Heart left ventricle (tissue), 16 donors: ENCODE measurements around the gene SALL2. TPM values are rescaled to one million over a fixed set of nuclear protein-coding genes. Genes with fewer than 3 reads are reported as not detected.

ENCODE experiments used
- ATAC-seq, 4 donors: fragments of 200-7000 bp; cut with Tn5 transposase; one replicate each; pipeline ENCODE4 v1.9.1; 2020 to 2022; ENCODE audit warnings: moderate library complexity in 4 of 4, mild to moderate bottlenecking in 3 of 4, moderate number of reproducible peaks in 1 of 4
- DNase-seq, 5 donors: peaks; one replicate each; pipeline ENCODE4 v3.0.0-alpha.2; 2020
- H3K27ac ChIP-seq, 12 donors: fragments of 200-600 bp; sonication (generic) in 4 of 12; one replicate each; pipeline versions ENCODE4 v1.5.0 to v1.8.0; 2016 to 2022; ENCODE audit warnings: mild to moderate bottlenecking in 2 of 12
- H3K27me3 ChIP-seq, 9 donors: fragments of 200-600 bp; sonication (generic) in 2 of 9; one replicate each; pipeline versions ENCODE4 v1.5.1 to v1.8.0; 2016 to 2022; ENCODE audit warnings: mild to moderate bottlenecking in 3 of 9
- H3K36me3 ChIP-seq, 9 donors: fragments of 200-600 bp; sonication (generic) in 2 of 9; one replicate each; pipeline versions ENCODE4 v1.5.0 to v1.8.0; 2018 to 2022; ENCODE audit warnings: mild to moderate bottlenecking in 2 of 9
- H3K4me1 ChIP-seq, 12 donors: fragments of 200-600 bp; sonication (generic) in 4 of 12; one replicate each; pipeline versions ENCODE4 v1.5.0 to v1.8.0; 2016 to 2022; ENCODE audit warnings: mild to moderate bottlenecking in 3 of 12
- H3K4me3 ChIP-seq, 12 donors: fragments of 200-600 bp; sonication (generic) in 4 of 12; one replicate each; pipeline versions ENCODE4 v1.5.0 to v1.8.0; 2017 to 2022; ENCODE audit warnings: mild to moderate bottlenecking in 9 of 12, moderate library complexity in 4 of 12
- H3K9me3 ChIP-seq, 12 donors: fragments of 200-600 bp; sonication (generic) in 4 of 12; one replicate each; pipeline versions ENCODE4 v1.5.0 to v1.8.0; 2016 to 2022; ENCODE audit warnings: mild to moderate bottlenecking in 1 of 12
- CTCF ChIP-seq, 12 donors: fragments of 200-600 bp; sonication (generic) in 4 of 12; IDR thresholded peaks; one replicate each; pipeline versions ENCODE4 v1.5.0 to v1.8.0; 2018 to 2022; ENCODE audit warnings: antibody characterized with exemption in 12 of 12, mild to moderate bottlenecking in 5 of 12
- POLR2A ChIP-seq, 2 donors: fragments of 450-650 bp; IDR thresholded peaks; one replicate each; pipeline ENCODE4 v1.6.1; 2017; ENCODE audit warnings: antibody characterized with exemption in 2 of 2, mild to moderate bottlenecking in 2 of 2, moderate library complexity in 2 of 2
- WGBS, 4 donors: extraction: QIAGEN DNeasy Blood & Tissue Kit in 2 of 4; methylation state at CpG; one replicate each; pipeline versions ENCODE4 v1.1.5 to v1.1.7; 2013 to 2018; 5-methylcytosine and 5-hydroxymethylcytosine counted together
- intact Hi-C, 10 donors: fragments of 100-400 bp; cut with DNase I; formaldehyde crosslinking; loops; one replicate each; pipeline versions ENCODE4 v1.11.1 to v1.14.2; 2022
- polyA plus RNA-seq, 2 donors: library from polyadenylated mRNA; stranded (reverse); fragments of 200-250 nt; gene quantifications; one replicate each; pipeline ENCODE4 v1.2.3, GENCODE V29; 2013
- total RNA-seq, 9 donors: library from RNA; depleted of rRNA in 2 of 9; stranded (reverse); fragments of >200 nt in 2 of 9; fragmentation: NEBNext Ultra II Directional in 3 of 9; extraction: Animal tissue kit (Norgen Biotek cat#: 25700) in 3 of 9; gene quantifications; one replicate each; pipeline versions ENCODE4 v1.1.0 to v1.2.4, GENCODE V29; 2016 to 2023
- donor health status: ischemic (EF 13 %, LVEDD 7.1; RV severe dilation, severe dysfunction).
- donor health status: healthy with polysubstance abuse.
- donor health status: DM: no; HTN: yes; CAD: no.
- donor health status: DM: no; HTN: no; CAD: no.
- donor health status: ischemic (EF 25% LVEDD 6.9; RV normal size, moderate dysfunction).
- donor health status: ischemic (EF 25% LVEDD 5.7; RV mildly dilated, moderate dysfunction).
- donor health status: healthy.
- donor health status: DM: yes; HTN: yes; CAD: no.
- donor health status: ischemic (EF 35%, LVEDD 5.7; RV mildly dilated, moderate dysfunction).
- donor health status: nonischemic (EF 11% LVEDD 7.7; RV severe dilation, severe dysfunction).
- donor health status: DM: yes; HTN: yes; CAD: no.
- donor health status: PGD.
- donor health status: ischemic (EF 29% LVEDD 5.4; RV normal size, mild dysfunction).
- donor health status: nonischemic (EF 23%, LVEDD 6.1; RV moderate dilation, normal function).

Gene SALL2
- total and polyA plus RNA-seq, 11 donors, result 1.4 to 9.4 (median 3.9) TPM

GRCh38 chr14:21533294-21533693 lies 7.1 kb upstream of the SALL2 start:
- Histone ChIP-seq H3K4me1 (peaks cover 0 to 12% (median 3%) of the 10 kb centered on the region in 12 donors), H3K9me3 (no peaks in the 10 kb centered on the region), H3K4me3 (no peak overlapping the region), H3K36me3 (no peaks in the 10 kb centered on the region), H3K27me3 (peaks cover 0 to 58% (median 32%) of the 10 kb centered on the region in 9 donors), H3K27ac (no peak overlapping the region)
- no peak for DNase-seq
- intact Hi-C loops, result no loop called here
- ATAC-seq, result no peak
- TF ChIP-seq CTCF (IDR thresholded peaks at IDR 0.05) (no peak), POLR2A (IDR thresholded peaks at IDR 0.05) (no peak)

GRCh38 chr14:21529515-21529914 lies 3.4 kb upstream of the SALL2 start:
- Histone ChIP-seq H3K9me3 (no peaks in the 10 kb centered on the region), H3K27ac (no peak overlapping the region), H3K27me3 (peaks cover 0 to 22% (median 8%) of the 10 kb centered on the region in 9 donors), H3K4me1 (peaks cover 0 to 11% (median 6%) of the 10 kb centered on the region in 12 donors), H3K4me3 (no peak overlapping the region), H3K36me3 (no peaks in the 10 kb centered on the region)
- DNase-seq, result no peak
- no peak for TF ChIP-seq CTCF (IDR thresholded peaks at IDR 0.05)
- intact Hi-C loops, result no loop called here
- WGBS, 4 donors, result 86 to 98% (median 95%) methylated on average over 1 of the region's 1 CpG
- no peak for ATAC-seq

- DNase-seq (no peak), ATAC-seq (no peak)
- H3K27me3 ChIP-seq, result peaks cover 0 to 17% (median 4%) of the 10 kb centered on the region in 9 donors
- H3K4me1 ChIP-seq, result peaks cover 0 to 11% (median 6%) of the 10 kb centered on the region in 12 donors
- no peak overlapping the region for H3K27ac ChIP-seq
- intact Hi-C loops, result no loop called here
- no peaks in the 10 kb centered on the region for H3K36me3 ChIP-seq
- H3K9me3 ChIP-seq, result no peaks in the 10 kb centered on the region
- whole genome bisulfite sequencing, 4 donors, result 70 to 76% (median 72%) methylated on average over 4 of the region's 4 CpGs
- H3K4me3 ChIP-seq, result no peak overlapping the region
- no peak for TF ChIP-seq POLR2A (IDR thresholded peaks at IDR 0.05)
- TF ChIP-seq CTCF (IDR thresholded peaks at IDR 0.05), result no peak
These were observed 2.5 kb upstream of the SALL2 start for GRCh38 chr14:21528381-21529348.

GRCh38 chr14:21527318-21527679 lies 1.2 kb upstream of the SALL2 start:
- no peak overlapping the region for H3K27ac ChIP-seq
- DNase-seq (no peak), ATAC-seq (no peak)
- 41 to 65% (median 45%) methylated on average over 1 of the region's 1 CpG for WGBS, 4 donors
- intact Hi-C loops, result no loop called here
- H3K27me3 ChIP-seq, result peaks cover 0 to 7% (median 0%) of the 10 kb centered on the region in 9 donors
- peaks cover 0 to 11% (median 6%) of the 10 kb centered on the region in 12 donors for H3K4me1 ChIP-seq
- TF ChIP-seq CTCF (IDR thresholded peaks at IDR 0.05), result no peak
- no peak for TF ChIP-seq POLR2A (IDR thresholded peaks at IDR 0.05)
- no peaks in the 10 kb centered on the region for H3K36me3 ChIP-seq
- no peaks in the 10 kb centered on the region for H3K9me3 ChIP-seq
- H3K4me3 ChIP-seq, result peak overlapping the region in 1 of 12 donors; percentile 78
